Fibroblast of skin of right biceps (primary cell): ENCODE results near the gene GABARAPL2.
A peak's percentile ranks its signal among the peaks of the same experiment; 100 is the strongest.

Source experiments
- DNase-seq: peaks from one replicate; pipeline ENCODE4 v3.0.0-alpha.2; 2013

GABARAPL2 gene

GRCh38 chr16:75555213-75555706, 10.9 kb upstream of the GABARAPL2 start:
- DNase-seq, result peak; percentile 91

GRCh38 chr16:75555707-75556430, 10.3 kb upstream of the GABARAPL2 start, which contains the start of gene TMEM231:
TSS of gene TMEM231 (minus strand) at chr16:75556252. CDS start at chr16:75556209, 43 bp downstream.
- DNase-seq, result peak; percentile 94

- no peak for DNase-seq
These were observed 9.7 kb upstream of the GABARAPL2 start for GRCh38 chr16:75556431-75556950.

- no peak for DNase-seq
These were observed 7.3 kb upstream of the GABARAPL2 start for GRCh38 chr16:75558846-75559401.

- DNase-seq, result peak; percentile 29
These were observed 6.4 kb upstream of the GABARAPL2 start for GRCh38 chr16:75559564-75560372.

- DNase-seq, result no peak
These were observed 539 bp upstream of the GABARAPL2 start for GRCh38 chr16:75565640-75566039.

GRCh38 chr16:75566758-75567255, 628 bp downstream of the GABARAPL2 start:
- DNase-seq, result no peak

GRCh38 chr16:75567911-75568310, 1.7 kb downstream of the GABARAPL2 start:
- no peak for DNase-seq

- DNase-seq, result no peak
These were observed 4.4 kb downstream of the GABARAPL2 start for GRCh38 chr16:75570396-75571065.

GRCh38 chr16:75572864-75573542, 6.8 kb downstream of the GABARAPL2 start:
- no peak for DNase-seq

GRCh38 chr16:75573955-75574354, 7.8 kb downstream of the GABARAPL2 start:
- DNase-seq, result no peak

GRCh38 chr16:75575958-75576357, 9.8 kb downstream of the GABARAPL2 start:
- DNase-seq, result no peak

GRCh38 chr16:75576384-75576811, 10.2 kb downstream of the GABARAPL2 start:
- DNase-seq, result no peak

- no peak for DNase-seq
These were observed 12.0 kb downstream of the GABARAPL2 start for GRCh38 chr16:75578212-75578611.

- DNase-seq, result no peak
These were observed 12.5 kb downstream of the GABARAPL2 start for GRCh38 chr16:75578725-75579124.

GRCh38 chr16:75579281-75579834, 13.2 kb downstream of the GABARAPL2 start:
- DNase-seq, result no peak

GRCh38 chr16:75584108-75584507, 17.9 kb downstream of the GABARAPL2 start:
- no peak for DNase-seq

GRCh38 chr16:75588716-75589115, 22.5 kb downstream of the GABARAPL2 start:
- DNase-seq, result no peak

GRCh38 chr16:75589306-75589705, 23.1 kb downstream of the GABARAPL2 start:
- no peak for DNase-seq

GRCh38 chr16:75590920-75591843, 25.0 kb downstream of the GABARAPL2 start:
- DNase-seq, result peak; percentile 64
